ENCODE data around the gene FNIP1.
"Not testable (repeated sequence)": the region's sequence is repeated elsewhere in the genome, so short reads cannot be mapped to it uniquely, and the experiment has no call there.

FNIP1 gene

GRCh38 chr5:131682175-131682574 lies 114.6 kb downstream of the FNIP1 start:
- no peak for DNase-seq

GRCh38 chr5:131679911-131680310 lies 116.9 kb downstream of the FNIP1 start:
- no peak for DNase-seq

- not testable (repeated sequence) for DNase-seq
Measured at GRCh38 chr5:131678273-131678672, 118.5 kb downstream of the FNIP1 start.

- no peak for DNase-seq
Measured at GRCh38 chr5:131677115-131677514, 119.7 kb downstream of the FNIP1 start.

GRCh38 chr5:131672776-131673175 lies 124.0 kb downstream of the FNIP1 start:
- DNase-seq, result no peak

GRCh38 chr5:131671994-131672655 lies 124.7 kb downstream of the FNIP1 start:
- DNase-seq, result no peak

- DNase-seq, result no peak
Measured at GRCh38 chr5:131671409-131671808, 125.4 kb downstream of the FNIP1 start.

GRCh38 chr5:131664929-131665328 lies 131.9 kb downstream of the FNIP1 start:
- DNase-seq, result no peak

- no peak for DNase-seq
Measured at GRCh38 chr5:131661933-131662332, 134.9 kb downstream of the FNIP1 start.

GRCh38 chr5:131659841-131660240 lies 137.0 kb downstream of the FNIP1 start:
- DNase-seq, result no peak

- no peak for DNase-seq
Measured at GRCh38 chr5:131659290-131659689, 137.5 kb downstream of the FNIP1 start.

GRCh38 chr5:131654776-131655175 lies 142.0 kb downstream of the FNIP1 start:
- DNase-seq, result no peak

- no peak for DNase-seq
Measured at GRCh38 chr5:131654309-131654708, 142.5 kb downstream of the FNIP1 start.

- no peak for DNase-seq
Measured at GRCh38 chr5:131649161-131649560, 147.7 kb downstream of the FNIP1 start.

- no peak for DNase-seq
Measured at GRCh38 chr5:131647048-131647769, 149.6 kb downstream of the FNIP1 start.

GRCh38 chr5:131644822-131645221 lies 152.0 kb downstream of the FNIP1 start:
- no peak for DNase-seq

- no peak for DNase-seq
Measured at GRCh38 chr5:131644370-131644769, 152.4 kb downstream of the FNIP1 start.

- DNase-seq, result no peak
Measured at GRCh38 chr5:131641494-131641893, 155.3 kb downstream of the FNIP1 start.

- DNase-seq, result no peak
Measured at GRCh38 chr5:131640043-131640856, 156.6 kb downstream of the FNIP1 start.

GRCh38 chr5:131639148-131639547 lies 157.7 kb downstream of the FNIP1 start:
- DNase-seq, result no peak

GRCh38 chr5:131637694-131638093 lies 159.1 kb downstream of the FNIP1 start:
- no peak for DNase-seq

- DNase-seq, result no peak
Measured at GRCh38 chr5:131635684-131636572, 160.9 kb downstream of the FNIP1 start.

All from NCI-H2029 (cell line).